ENCODE measurements around the gene KCTD21. TPM values are rescaled to one million over a fixed set of nuclear protein-coding genes. Genes with fewer than 3 reads are reported as not detected.

The KCTD21 gene
- total and polyA plus RNA-seq, 2 of the 4 experiments (the other 2 are of a cell fraction), result 12.2 to 12.5 TPM

DNA sequence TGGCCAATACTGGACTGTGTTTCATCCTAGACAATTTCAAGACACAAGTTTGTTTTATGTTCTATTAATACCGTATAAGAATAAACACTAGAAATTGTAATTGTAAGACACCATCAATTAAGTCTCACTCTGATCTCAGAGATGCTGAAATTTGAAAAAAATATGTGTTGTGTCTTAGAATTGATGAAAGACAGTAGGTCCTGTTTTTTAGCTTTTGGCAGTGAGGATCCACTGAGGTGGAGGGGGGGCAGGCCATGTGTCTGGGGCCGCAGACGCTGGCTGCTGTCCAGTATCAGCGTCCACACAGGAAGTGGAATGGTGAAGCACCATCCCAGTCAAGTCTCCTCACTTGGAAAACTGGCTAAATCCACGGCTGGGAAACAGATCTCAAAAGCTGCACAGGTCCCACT, 26.5 kb downstream of the KCTD21 start:
- TF ChIP-seq MXI1 (IDR thresholded peaks at IDR 0.05; ENCODE audit: borderline replicate concordance, low read depth, low read length) (no peak), RAD21 (IDR thresholded peaks at IDR 0.05; ENCODE audit: low read length) (no peak), BHLHE40 (IDR thresholded peaks at IDR 0.05; ENCODE audit: low read depth, low read length) (no peak), CEBPB (IDR thresholded peaks at IDR 0.05; ENCODE audit: low read depth, low read length) (no peak), NFE2L2 (IDR thresholded peaks at IDR 0.05; ENCODE audit: low read depth, low read length) (no peak), RFX5 (IDR thresholded peaks at IDR 0.05; ENCODE audit: low read depth, low read length) (no peak), CHD1 (IDR thresholded peaks at IDR 0.05; ENCODE audit: low read depth, low read length) (no peak)
- TF ChIP-seq, protein P1, sequence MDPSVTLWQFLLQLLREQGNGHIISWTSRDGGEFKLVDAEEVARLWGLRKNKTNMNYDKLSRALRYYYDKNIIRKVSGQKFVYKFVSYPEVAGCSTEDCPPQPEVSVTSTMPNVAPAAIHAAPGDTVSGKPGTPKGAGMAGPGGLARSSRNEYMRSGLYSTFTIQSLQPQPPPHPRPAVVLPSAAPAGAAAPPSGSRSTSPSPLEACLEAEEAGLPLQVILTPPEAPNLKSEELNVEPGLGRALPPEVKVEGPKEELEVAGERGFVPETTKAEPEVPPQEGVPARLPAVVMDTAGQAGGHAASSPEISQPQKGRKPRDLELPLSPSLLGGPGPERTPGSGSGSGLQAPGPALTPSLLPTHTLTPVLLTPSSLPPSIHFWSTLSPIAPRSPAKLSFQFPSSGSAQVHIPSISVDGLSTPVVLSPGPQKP (IDR thresholded peaks at IDR 0.05; ENCODE audit: borderline replicate concordance, low read depth, low read length), result no peak
- TF ChIP-seq, protein P2, sequence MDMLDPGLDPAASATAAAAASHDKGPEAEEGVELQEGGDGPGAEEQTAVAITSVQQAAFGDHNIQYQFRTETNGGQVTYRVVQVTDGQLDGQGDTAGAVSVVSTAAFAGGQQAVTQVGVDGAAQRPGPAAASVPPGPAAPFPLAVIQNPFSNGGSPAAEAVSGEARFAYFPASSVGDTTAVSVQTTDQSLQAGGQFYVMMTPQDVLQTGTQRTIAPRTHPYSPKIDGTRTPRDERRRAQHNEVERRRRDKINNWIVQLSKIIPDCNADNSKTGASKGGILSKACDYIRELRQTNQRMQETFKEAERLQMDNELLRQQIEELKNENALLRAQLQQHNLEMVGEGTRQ (IDR thresholded peaks at IDR 0.05; ENCODE audit: low read depth, low read length), result no peak
- Histone ChIP-seq H3K56ac (ENCODE audit: extremely low read depth, insufficient read depth, low read length) (no peak overlapping the region), H3K23ac (ENCODE audit: low read depth, low read length) (0 out of 2 replicates have a peak overlapping the region, but pooled peaks have one; percentile 16), H2BK20ac (ENCODE audit: low read depth, low read length) (0 out of 2 replicates have a peak overlapping the region, but pooled peaks have one; percentile 39), H2BK120ac (ENCODE audit: low read depth, low read length) (peak overlapping the region; percentile 5; the same call in 1 of the 2 replicates), H3K4me3 (ENCODE audit: insufficient read depth, low read depth, low read length) (no peak overlapping the region), H3K4me1 (ENCODE audit: control insufficient read depth, insufficient read depth, low read length) (peaks cover 7% of the 10 kb centered on the region), H2BK5ac (ENCODE audit: low read depth, low read length, poor library complexity, severe bottlenecking) (no peak overlapping the region), H2AFZ (replicated peaks; ENCODE audit: low read length, poor library complexity) (peak overlapping the region; percentile 82), H3K14ac (replicated peaks; ENCODE audit: low read depth, low read length) (0 out of 2 replicates have a peak overlapping the region, but pooled peaks have one; percentile 52), H2AK5ac (ENCODE audit: low read depth, low read length) (no peak overlapping the region), H3K9me3 (ENCODE audit: control insufficient read depth, insufficient read depth, low read length) (no peaks in the 10 kb centered on the region), H3K36me3 (ENCODE audit: control insufficient read depth, insufficient read depth, low read length) (no peaks in the 10 kb centered on the region), H3K4me2 (ENCODE audit: low read depth, low read length) (no peak overlapping the region), H3K9ac (ENCODE audit: low read depth, low read length) (no peak overlapping the region), H3K9me1 (ENCODE audit: insufficient read depth, low read length) (peaks cover 5% of the 10 kb centered on the region), H2AK9ac (replicated peaks; ENCODE audit: low read depth, low read length, poor library complexity) (no peak overlapping the region), H3K18ac (ENCODE audit: low read depth, low read length) (no peak overlapping the region), H4K8ac (ENCODE audit: low read depth in 2 of 2, low read length in 2 of 2) (peak overlapping the region in 1 of 2 experiments; percentile 4; a peak in 1 of 4 replicates), H3K27me3 (ENCODE audit: control insufficient read depth, insufficient read depth, low read length) (no peaks in the 10 kb centered on the region), H4K91ac (ENCODE audit: insufficient read depth, low read depth, low read length) (no peak overlapping the region), H2BK15ac (ENCODE audit: low read depth, low read length) (no peak overlapping the region), H3K4ac (ENCODE audit: low read depth, low read length) (no peak overlapping the region), H4K20me1 (ENCODE audit: insufficient read depth, low read length) (no peaks in the 10 kb centered on the region), H4K5ac (ENCODE audit: low read depth, low read length) (no peak overlapping the region), H3K27ac (ENCODE audit: insufficient read depth, low read length) (no peak overlapping the region), H3K79me1 (ENCODE audit: low read depth in 1 of 2, low read length in 2 of 2) (no peaks in the 10 kb centered on the region)
- intact Hi-C loops (cut with micrococcal nuclease) (no loop called here), dilution Hi-C loops (cut with HindIII; ENCODE audit: low sequenced_read_pairs, unreplicated experiment) (no loop called here), in situ Hi-C loops (cut with MboI; ENCODE audit: low sequenced_read_pairs) (no loop called here)
- POLR2A ChIA-PET (ENCODE audit: unreplicated experiment), result no interaction called here
- WGBS, 2 experiments (ENCODE audit: extremely low coverage in 2 of 2, insufficient read length in 1 of 2), result 6% methylated on average over 4 of the region's 5 CpGs; no CpG with 5 or more reads in 1 of the 2 experiments
- CTCF ChIA-PET, result no interaction called here
- DNase-seq (peak; percentile 42), ATAC-seq (ENCODE audit: low read depth) (no peak)
- no TSS peak for BruUV-seq (replicated peaks)
